ENCODE data around the gene DTD1. TPM values are rescaled to one million over a fixed set of nuclear protein-coding genes. Genes with fewer than 3 reads are reported as not detected.

DTD1 gene
- total RNA-seq, 1 donor from 2014 or later, result 38.1 TPM

DNA sequence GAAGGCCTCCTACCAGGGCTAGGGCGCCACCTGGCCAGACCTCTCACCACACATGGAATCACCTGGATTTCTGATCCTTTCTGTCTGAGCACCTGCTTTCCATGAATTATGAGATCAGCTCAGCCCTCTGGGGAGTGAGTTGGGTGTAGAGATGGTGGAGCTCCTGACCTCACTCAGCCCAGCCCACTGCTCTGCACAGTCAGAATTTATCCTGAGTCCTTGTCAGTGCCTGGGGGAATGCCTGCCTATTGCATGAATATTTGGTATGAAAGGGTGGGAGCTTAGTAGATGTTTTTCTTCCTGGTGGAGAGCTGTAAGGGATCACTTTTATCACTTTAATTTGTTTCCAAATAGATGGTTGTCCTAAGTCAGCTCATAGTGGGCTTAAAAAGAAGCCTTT lies 47.5 kb downstream of the DTD1 start:
- no peaks in the 10 kb centered on the region for H3K27me3 Mint-ChIP-seq (ENCODE audit: low read depth, unreplicated experiment)
- H3K4me1 Mint-ChIP-seq (ENCODE audit: low read depth, unreplicated experiment), result peaks cover 24% of the 10 kb centered on the region
- H3K27me3 ChIP-seq (ENCODE audit: insufficient read depth, low read length), result no peaks in the 10 kb centered on the region
- H3K36me3 ChIP-seq (ENCODE audit: insufficient read depth, low read length), result no peaks in the 10 kb centered on the region
- no peak overlapping the region for H3K27ac ChIP-seq (ENCODE audit: low read depth, low read length)
- H2AFZ ChIP-seq (ENCODE audit: low read depth, low read length), result no peak overlapping the region
- peaks cover 9% of the 10 kb centered on the region for H4K20me1 ChIP-seq (ENCODE audit: insufficient read depth, low read length)
- H3K4me1 ChIP-seq (ENCODE audit: insufficient read depth, low read length), result no peaks in the 10 kb centered on the region
- no peak overlapping the region for H3K9ac ChIP-seq (ENCODE audit: low read length)
- DNase-seq (ENCODE audit: low read depth) (no peak), FAIRE-seq (no peak)
- no peak overlapping the region for H3K4me3 ChIP-seq (ENCODE audit: insufficient read depth, low read depth, low read length)
- H3K4me2 ChIP-seq (ENCODE audit: low read length), result no peak overlapping the region
- H3K9me3 ChIP-seq (ENCODE audit: insufficient read depth, low read depth, low read length), result no peaks in the 10 kb centered on the region
- H3K9me3 Mint-ChIP-seq (ENCODE audit: unreplicated experiment), result no peaks in the 10 kb centered on the region
- H3K27ac Mint-ChIP-seq (ENCODE audit: unreplicated experiment), result no peak overlapping the region
- H3K79me2 ChIP-seq (ENCODE audit: insufficient read depth, low read length), result no peaks in the 10 kb centered on the region
- TF ChIP-seq, protein P1, sequence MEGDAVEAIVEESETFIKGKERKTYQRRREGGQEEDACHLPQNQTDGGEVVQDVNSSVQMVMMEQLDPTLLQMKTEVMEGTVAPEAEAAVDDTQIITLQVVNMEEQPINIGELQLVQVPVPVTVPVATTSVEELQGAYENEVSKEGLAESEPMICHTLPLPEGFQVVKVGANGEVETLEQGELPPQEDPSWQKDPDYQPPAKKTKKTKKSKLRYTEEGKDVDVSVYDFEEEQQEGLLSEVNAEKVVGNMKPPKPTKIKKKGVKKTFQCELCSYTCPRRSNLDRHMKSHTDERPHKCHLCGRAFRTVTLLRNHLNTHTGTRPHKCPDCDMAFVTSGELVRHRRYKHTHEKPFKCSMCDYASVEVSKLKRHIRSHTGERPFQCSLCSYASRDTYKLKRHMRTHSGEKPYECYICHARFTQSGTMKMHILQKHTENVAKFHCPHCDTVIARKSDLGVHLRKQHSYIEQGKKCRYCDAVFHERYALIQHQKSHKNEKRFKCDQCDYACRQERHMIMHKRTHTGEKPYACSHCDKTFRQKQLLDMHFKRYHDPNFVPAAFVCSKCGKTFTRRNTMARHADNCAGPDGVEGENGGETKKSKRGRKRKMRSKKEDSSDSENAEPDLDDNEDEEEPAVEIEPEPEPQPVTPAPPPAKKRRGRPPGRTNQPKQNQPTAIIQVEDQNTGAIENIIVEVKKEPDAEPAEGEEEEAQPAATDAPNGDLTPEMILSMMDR (IDR thresholded peaks at IDR 0.05; ENCODE audit: insufficient read depth, low read depth, low read length), result no peak
- no peak for TF ChIP-seq EZH2 (IDR thresholded peaks at IDR 0.05; ENCODE audit: insufficient read depth, low read length)
- H3K36me3 Mint-ChIP-seq (ENCODE audit: low read depth, unreplicated experiment), result peaks cover 6% of the 10 kb centered on the region
- H3K4me3 Mint-ChIP-seq (ENCODE audit: unreplicated experiment), result no peak overlapping the region

DNA sequence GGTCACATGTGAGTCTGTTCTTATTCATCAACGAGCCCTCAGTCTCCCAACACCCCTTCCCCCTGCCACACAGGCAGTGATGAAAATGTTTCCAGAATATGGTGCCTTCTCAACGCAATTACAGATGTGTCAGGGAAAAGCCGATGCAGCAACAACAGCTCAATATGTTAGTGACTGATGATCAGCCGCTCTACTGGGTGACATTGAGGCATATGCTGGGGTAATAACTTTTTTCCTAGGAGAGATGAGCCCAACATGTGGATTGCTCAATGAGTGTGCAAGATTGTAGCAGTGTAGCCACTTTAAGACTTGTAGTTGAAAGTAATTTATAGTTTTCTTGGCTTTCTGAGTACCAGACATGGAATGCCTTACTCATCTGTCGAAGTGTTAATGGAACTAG lies 49.4 kb downstream of the DTD1 start:
- no peak overlapping the region for H3K4me3 ChIP-seq (ENCODE audit: insufficient read depth, low read depth, low read length)
- H3K4me1 Mint-ChIP-seq (ENCODE audit: low read depth, unreplicated experiment), result peaks cover 24% of the 10 kb centered on the region
- H3K27ac ChIP-seq (ENCODE audit: low read depth, low read length), result no peak overlapping the region
- H3K27me3 ChIP-seq (ENCODE audit: insufficient read depth, low read length), result no peaks in the 10 kb centered on the region
- peaks cover 6% of the 10 kb centered on the region for H3K36me3 Mint-ChIP-seq (ENCODE audit: low read depth, unreplicated experiment)
- H3K9me3 Mint-ChIP-seq (ENCODE audit: unreplicated experiment), result no peaks in the 10 kb centered on the region
- no peak for TF ChIP-seq EZH2 (IDR thresholded peaks at IDR 0.05; ENCODE audit: insufficient read depth, low read length)
- TF ChIP-seq, protein P1 (IDR thresholded peaks at IDR 0.05; ENCODE audit: insufficient read depth, low read depth, low read length), result no peak
- H3K27ac Mint-ChIP-seq (ENCODE audit: unreplicated experiment), result no peak overlapping the region
- H3K36me3 ChIP-seq (ENCODE audit: insufficient read depth, low read length), result no peaks in the 10 kb centered on the region
- FAIRE-seq (peak; percentile 37), DNase-seq (ENCODE audit: low read depth) (no peak)
- no peaks in the 10 kb centered on the region for H3K79me2 ChIP-seq (ENCODE audit: insufficient read depth, low read length)
- H3K9me3 ChIP-seq (ENCODE audit: insufficient read depth, low read depth, low read length), result no peaks in the 10 kb centered on the region
- H3K4me2 ChIP-seq (ENCODE audit: low read length), result no peak overlapping the region
- no peak overlapping the region for H3K4me3 Mint-ChIP-seq (ENCODE audit: unreplicated experiment)
- peaks cover 9% of the 10 kb centered on the region for H4K20me1 ChIP-seq (ENCODE audit: insufficient read depth, low read length)
- no peaks in the 10 kb centered on the region for H3K27me3 Mint-ChIP-seq (ENCODE audit: low read depth, unreplicated experiment)
- no peak overlapping the region for H2AFZ ChIP-seq (ENCODE audit: low read depth, low read length)
- H3K4me1 ChIP-seq (ENCODE audit: insufficient read depth, low read length), result no peaks in the 10 kb centered on the region
- H3K9ac ChIP-seq (ENCODE audit: low read length), result no peak overlapping the region

DNA sequence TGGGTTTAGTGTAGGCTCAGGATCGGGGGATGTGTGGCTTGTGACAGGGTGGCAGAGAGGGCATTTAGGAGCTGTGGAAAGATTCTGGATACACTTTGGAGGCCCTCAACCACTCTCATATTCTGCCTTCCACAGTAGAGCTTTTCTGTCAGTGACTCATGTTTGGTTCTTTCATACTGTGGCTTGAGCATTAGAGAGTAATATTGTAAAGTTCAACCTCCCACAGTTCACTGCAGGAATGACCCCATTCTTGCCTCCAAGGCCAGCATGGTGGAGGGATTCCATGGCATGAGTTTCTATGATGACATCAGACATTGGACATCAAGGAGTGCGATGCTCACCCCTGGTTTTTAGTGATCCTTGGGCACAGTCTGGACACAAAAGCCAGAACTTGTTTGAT lies 50.9 kb downstream of the DTD1 start:
- TF ChIP-seq EZH2 (IDR thresholded peaks at IDR 0.05; ENCODE audit: insufficient read depth, low read length), result no peak
- TF ChIP-seq, protein P1 (IDR thresholded peaks at IDR 0.05; ENCODE audit: insufficient read depth, low read depth, low read length), result no peak
- Histone ChIP-seq H3K27me3 (ENCODE audit: insufficient read depth, low read length) (no peaks in the 10 kb centered on the region), H3K9ac (ENCODE audit: low read length) (no peak overlapping the region), H3K36me3 (ENCODE audit: insufficient read depth, low read length) (no peaks in the 10 kb centered on the region), H3K4me2 (ENCODE audit: low read length) (no peak overlapping the region), H3K9me3 (ENCODE audit: insufficient read depth, low read depth, low read length) (no peaks in the 10 kb centered on the region), H3K79me2 (ENCODE audit: insufficient read depth, low read length) (no peaks in the 10 kb centered on the region), H3K27ac (ENCODE audit: low read depth, low read length) (no peak overlapping the region), H3K4me3 (ENCODE audit: insufficient read depth, low read depth, low read length) (no peak overlapping the region), H3K4me1 (ENCODE audit: insufficient read depth, low read length) (no peaks in the 10 kb centered on the region), H2AFZ (ENCODE audit: low read depth, low read length) (no peak overlapping the region), H4K20me1 (ENCODE audit: insufficient read depth, low read length) (no peaks in the 10 kb centered on the region)
- no peak for DNase-seq (ENCODE audit: low read depth)
- Mint-ChIP-seq H3K4me1 (ENCODE audit: low read depth, unreplicated experiment) (peaks cover 19% of the 10 kb centered on the region), H3K4me3 (ENCODE audit: unreplicated experiment) (no peak overlapping the region), H3K27me3 (ENCODE audit: low read depth, unreplicated experiment) (no peaks in the 10 kb centered on the region), H3K9me3 (ENCODE audit: unreplicated experiment) (no peaks in the 10 kb centered on the region), H3K27ac (ENCODE audit: unreplicated experiment) (peak overlapping the region; percentile 2), H3K36me3 (ENCODE audit: low read depth, unreplicated experiment) (peaks cover 8% of the 10 kb centered on the region)
- no peak for FAIRE-seq

All from astrocyte (in vitro differentiated cells and primary cell).